CD14-positive monocyte (primary cell): ENCODE data around the gene FSHR. TPM values are rescaled to one million over a fixed set of nuclear protein-coding genes. Genes with fewer than 3 reads are reported as not detected.

Source experiments
- DNase-seq, 3 donors: peaks; one replicate each; pipeline ENCODE4 v3.0.0-alpha.2; 2011 to 2022
- H2AFZ ChIP-seq: 2 replicates; pipeline ENCODE4 v1.6.0; 2012; ENCODE audit warnings: mild to moderate bottlenecking, low read depth, low read length, inconsistent platforms; ENCODE audit not compliant: insufficient read depth, poor library complexity, severe bottlenecking
- H3K27ac ChIP-seq, 2 donors: 1 replicate in 1 of 2; 2 replicates in 1 of 2; pipeline ENCODE4 v1.5.1; 2012 to 2013; ENCODE audit warnings: low read length in 2 of 2, control low read depth in 1 of 2, inconsistent platforms in 1 of 2, low read depth in 1 of 2, mild to moderate bottlenecking in 1 of 2
- H3K27me3 ChIP-seq, 2 donors: one replicate each; pipeline versions ENCODE4 v1.6.0 to v1.6.1; 2011 to 2013; ENCODE audit warnings: low read length in 2 of 2; ENCODE audit not compliant: control insufficient read depth in 2 of 2, insufficient read depth in 2 of 2
- H3K36me3 ChIP-seq, 2 donors: replicated peaks in 1 of 2; 1 replicate in 1 of 2; 2 replicates in 1 of 2; pipeline versions ENCODE4 v1.5.1 to v1.6.1; 2012 to 2013; ENCODE audit warnings: low read length in 2 of 2, control low read depth in 1 of 2, inconsistent platforms in 1 of 2, mild to moderate bottlenecking in 1 of 2; ENCODE audit not compliant: insufficient read depth in 2 of 2, control insufficient read depth in 1 of 2
- H3K4me1 ChIP-seq, 2 donors: 1 replicate in 1 of 2; 2 replicates in 1 of 2; pipeline versions ENCODE4 v1.5.1 to v1.6.1; 2012 to 2013; ENCODE audit warnings: low read length in 2 of 2, control low read depth in 1 of 2, inconsistent platforms in 1 of 2, mild to moderate bottlenecking in 1 of 2, moderate library complexity in 1 of 2; ENCODE audit not compliant: insufficient read depth in 2 of 2, control insufficient read depth in 1 of 2
- H3K4me2 ChIP-seq: replicated peaks from 2 replicates; pipeline ENCODE3; 2012; ENCODE audit warnings: low read length, moderate library complexity, mild to moderate bottlenecking; ENCODE audit not compliant: poor library complexity, severe bottlenecking; ENCODE audit errors: extremely low read depth
- H3K4me3 ChIP-seq, 3 experiments: fragments of 200-600 bp in 1 of 3; sonication (generic) in 1 of 3; replicated peaks in 1 of 3; 1 replicate in 2 of 3; 2 replicates in 1 of 3; pipeline ENCODE4 v1.5.1; 2011 to 2013; ENCODE audit warnings: low read length in 3 of 3, mild to moderate bottlenecking in 3 of 3, control low read depth in 2 of 3, low read depth in 2 of 3, inconsistent platforms in 1 of 3, moderate library complexity in 1 of 3
- H3K79me2 ChIP-seq: 2 replicates; pipeline ENCODE4 v1.6.0; 2012; ENCODE audit warnings: mild to moderate bottlenecking, control low read depth, inconsistent platforms, low read length, moderate library complexity; ENCODE audit not compliant: insufficient read depth
- H3K9ac ChIP-seq: 2 replicates; pipeline ENCODE4 v1.6.0; 2017; ENCODE audit warnings: low read length, mild to moderate bottlenecking; ENCODE audit not compliant: insufficient read depth, poor library complexity, severe bottlenecking
- H3K9me3 ChIP-seq, 2 donors: replicated peaks in 1 of 2; 1 replicate in 1 of 2; 2 replicates in 1 of 2; pipeline versions ENCODE4 v1.5.1 to v1.6.1; 2012 to 2013; ENCODE audit warnings: low read length in 2 of 2, control low read depth in 1 of 2; ENCODE audit not compliant: control insufficient read depth in 1 of 2, insufficient read depth in 1 of 2
- H4K20me1 ChIP-seq: 2 replicates; pipeline ENCODE4 v1.6.0; 2012; ENCODE audit warnings: mild to moderate bottlenecking, low read length, control low read depth, moderate library complexity; ENCODE audit not compliant: insufficient read depth
- H3K27ac Mint-ChIP-seq, 7 donors: one replicate each; pipeline ENCODE4 v1.8.0; 2020; ENCODE audit warnings: mild to moderate bottlenecking in 7 of 7, mixed read lengths in 7 of 7, moderate library complexity in 6 of 7, inconsistent platforms in 2 of 7
- H3K27me3 Mint-ChIP-seq, 3 donors: one replicate each; pipeline ENCODE4 v1.8.0; 2021 to 2022; ENCODE audit warnings: low read depth in 3 of 3, mild to moderate bottlenecking in 3 of 3, mixed read lengths in 3 of 3, moderate library complexity in 3 of 3, inconsistent platforms in 1 of 3
- H3K36me3 Mint-ChIP-seq, 2 donors: one replicate each; pipeline ENCODE4 v1.8.0; 2020; ENCODE audit warnings: mixed read lengths in 2 of 2, inconsistent platforms in 1 of 2, mild to moderate bottlenecking in 1 of 2
- H3K4me1 Mint-ChIP-seq: one replicate; pipeline ENCODE4 v1.8.0; 2020; ENCODE audit warnings: mild to moderate bottlenecking, mixed read lengths
- H3K4me3 Mint-ChIP-seq, 2 donors: one replicate each; pipeline ENCODE4 v1.8.0; 2020; ENCODE audit warnings: mild to moderate bottlenecking in 2 of 2, mixed read lengths in 2 of 2, moderate library complexity in 1 of 2
- H3K9me3 Mint-ChIP-seq, 7 donors: one replicate each; pipeline ENCODE4 v1.8.0; 2020 to 2022; ENCODE audit warnings: mixed read lengths in 7 of 7, mild to moderate bottlenecking in 6 of 7, moderate library complexity in 6 of 7, inconsistent platforms in 2 of 7
- CTCF ChIP-seq: fragments of 200-600 bp; IDR thresholded peaks from one replicate; pipeline ENCODE4 v1.8.0; 2022; ENCODE audit warnings: antibody characterized with exemption, mild to moderate bottlenecking
- WGBS: methylation state at CpG from one replicate; pipeline ENCODE4 v1.1.5; 2013; ENCODE audit warnings: missing lambda C conversion rate; ENCODE audit not compliant: insufficient coverage; 5-methylcytosine and 5-hydroxymethylcytosine counted together
- intact Hi-C, 2 donors: fragments of 100-400 bp; cut with micrococcal nuclease; formaldehyde crosslinking; loops; one replicate each; pipeline versions ENCODE4 v1.15.0 to v1.15.1; 2023
- polyA plus RNA-seq, 3 donors: library from polyadenylated mRNA; depleted of rRNA in 1 of 3; unstranded in 2 of 3; stranded (reverse) in 1 of 3; fragments of 300-500 nt in 2 of 3; fragments of >200 nt in 1 of 3; fragmentation: Illumina TruSeq in 2 of 3; gene quantifications; 1 replicate in 2 of 3; 2 replicates in 1 of 3; pipeline ENCODE4 v1.2.3, GENCODE V29; 2012 to 2021

FSHR gene
- polyA plus RNA-seq, 3 donors = not detected

GRCh38 chr2:49111006-49111405 is 43.3 kb downstream of the FSHR start:
- Mint-ChIP-seq H3K27ac (no peak overlapping the region), H3K27me3 (peaks cover 0 to 2% (median 0%) of the 10 kb centered on the region in 3 donors), H3K36me3 (no peaks in the 10 kb centered on the region), H3K4me3 (no peak overlapping the region), H3K4me1 (no peaks in the 10 kb centered on the region), H3K9me3 (peaks cover 0 to 4% (median 0%) of the 10 kb centered on the region in 7 donors)
- intact Hi-C loops = no loop called here
- no CpG with 5 or more reads among the region's 2 CpGs for WGBS
- no peak for DNase-seq
- Histone ChIP-seq H3K9me3 (no peaks in the 10 kb centered on the region), H3K4me1 (no peaks in the 10 kb centered on the region), H4K20me1 (no peaks in the 10 kb centered on the region), H3K27me3 (no peaks in the 10 kb centered on the region), H3K36me3 (no peaks in the 10 kb centered on the region), H2AFZ (no peak overlapping the region), H3K4me2 (no peak overlapping the region), H3K4me3 (no peak overlapping the region), H3K79me2 (no peaks in the 10 kb centered on the region), H3K9ac (no peak overlapping the region), H3K27ac (no peak overlapping the region)
- TF ChIP-seq CTCF = no peak

DNA sequence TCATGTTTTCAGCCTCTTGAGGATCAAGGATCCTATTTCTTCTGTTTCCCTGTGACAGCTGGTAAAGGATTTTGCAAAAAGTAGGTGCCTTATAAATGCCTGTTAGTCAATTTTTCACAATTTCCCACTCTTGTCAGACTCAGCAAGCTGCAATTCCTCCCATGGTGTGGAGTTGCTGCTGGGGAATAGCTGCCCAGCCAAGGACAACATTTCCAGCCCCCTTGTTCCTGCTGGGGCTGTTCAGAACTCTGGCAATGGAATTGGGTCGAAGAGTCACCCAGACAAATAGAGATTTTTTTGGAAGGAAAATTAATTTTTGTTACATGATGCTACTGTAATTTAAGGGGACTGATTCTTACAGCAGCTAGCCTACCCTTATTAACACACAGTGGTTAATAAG is 43.7 kb downstream of the FSHR start:
- Histone ChIP-seq H3K9me3 (no peaks in the 10 kb centered on the region), H3K9ac (no peak overlapping the region), H2AFZ (no peak overlapping the region), H3K27ac (no peak overlapping the region), H3K4me3 (no peak overlapping the region), H3K79me2 (no peaks in the 10 kb centered on the region), H3K4me2 (no peak overlapping the region), H3K36me3 (no peaks in the 10 kb centered on the region), H3K4me1 (no peaks in the 10 kb centered on the region), H3K27me3 (no peaks in the 10 kb centered on the region), H4K20me1 (no peaks in the 10 kb centered on the region)
- TF ChIP-seq CTCF = no peak
- peaks cover 0 to 6% (median 0%) of the 10 kb centered on the region in 7 donors for H3K9me3 Mint-ChIP-seq
- no peaks in the 10 kb centered on the region for H3K36me3 Mint-ChIP-seq
- intact Hi-C loops = no loop called here
- no CpG with 5 or more reads among the region's 1 CpG for WGBS
- no peak overlapping the region for H3K4me3 Mint-ChIP-seq
- no peaks in the 10 kb centered on the region for H3K4me1 Mint-ChIP-seq
- H3K27ac Mint-ChIP-seq = no peak overlapping the region
- peaks cover 0 to 2% (median 0%) of the 10 kb centered on the region in 3 donors for H3K27me3 Mint-ChIP-seq
- no peak for DNase-seq
